K562 (cell line): Measurements from ENCODE around the gene FAM180B. TPM values are rescaled to one million over a fixed set of nuclear protein-coding genes. Genes with fewer than 3 reads are reported as not detected.
A peak's percentile ranks its signal among the peaks of the same experiment; 100 is the strongest.

Source experiments
- HDAC1 ChIP-seq, 2 experiments: fragments of 450-650 bp; IDR thresholded peaks; 2 replicates each; pipeline ENCODE4 v1.6.1; 2016 to 2017; ENCODE audit warnings: inconsistent platforms in 1 of 2, mild to moderate bottlenecking in 1 of 2, moderate library complexity in 1 of 2
- HDGF ChIP-seq: fragments of 450-650 bp; IDR thresholded peaks from 2 replicates; pipeline ENCODE4 v1.6.1; 2016
- U2AF1 ChIP-seq: fragments of 200-400 bp; formaldehyde crosslinking; optimal IDR thresholded peaks from 2 replicates; pipeline ENCODE3; 2017; ENCODE audit warnings: mild to moderate bottlenecking, low read depth, low read length, moderate library complexity
- XRCC4 ChIP-seq: IDR thresholded peaks from one replicate; pipeline ENCODE4 v1.6.1; 2011; ENCODE audit not compliant: insufficient read depth, insufficient read length; ENCODE audit errors: extremely low read depth
- ZFX ChIP-seq: sonication (generic); formaldehyde crosslinking; IDR thresholded peaks from 2 replicates; pipeline ENCODE4 v1.8.0; 2022; ENCODE audit warnings: mild to moderate bottlenecking, missing genetic modification reagents, moderate library complexity
- ZNF239 ChIP-seq: fragments of 250-450 bp; sonication (Bioruptor Pico); IDR thresholded peaks from 2 replicates; pipeline ENCODE4 v1.4.0; 2020; ENCODE audit warnings: mild to moderate bottlenecking
- ZNF263 ChIP-seq: sonication (generic); formaldehyde crosslinking; IDR thresholded peaks from 2 replicates; pipeline ENCODE4 v1.8.0; 2022; ENCODE audit warnings: mild to moderate bottlenecking, missing genetic modification reagents, borderline replicate concordance
- polyA plus RNA-seq, 8 experiments: library from polyadenylated mRNA; depleted of rRNA in 4 of 8; stranded (reverse) in 5 of 8; unstranded in 3 of 8; fragments of >200 nt; fragmentation: Nextera tagmentation in 2 of 8; fragmentation: Illumina TruSeq in 1 of 8; extraction: Ambion mirVana in 2 of 8; extraction: Trizol in 1 of 8; gene quantifications; 2 replicates each; pipeline versions ENCODE4 v1.2.1 to v1.2.3, GENCODE V29; 2011 to 2014; ENCODE audit warnings: inconsistent platforms in 1 of 8, missing spikeins in 1 of 8
- total RNA-seq, 7 experiments: library from RNA; depleted of rRNA in 6 of 7; stranded (reverse); fragments of >200 nt in 6 of 7; fragmentation: Illumina TruSeq in 2 of 7; extraction: Trizol in 2 of 7; gene quantifications; 2 replicates each; pipeline versions ENCODE4 v1.2.1 to v1.2.3, GENCODE V29; 2011 to 2021; ENCODE audit warnings: low replicate concordance in 1 of 7
- TF ChIP-seq, protein P1 (sequence below): fragments of 250-450 bp; sonication (Bioruptor Pico); IDR thresholded peaks from 2 replicates; pipeline ENCODE4 v1.4.0; 2020; ENCODE audit warnings: mild to moderate bottlenecking, moderate library complexity
- TF ChIP-seq, protein P2 (sequence below), 2 experiments: fragments of 450-650 bp; formaldehyde crosslinking in 1 of 2; IDR thresholded peaks; 2 replicates each; pipeline versions ENCODE4 v1.4.0 to v1.6.1; 2014 to 2020; ENCODE audit warnings: mild to moderate bottlenecking in 2 of 2, borderline replicate concordance in 1 of 2, low read depth in 1 of 2
- TF ChIP-seq, protein P3 (sequence below), 2 experiments: fragments of 200-800 bp in 1 of 2; sonication (Bioruptor generic) in 1 of 2; sonication (generic) in 1 of 2; formaldehyde crosslinking in 1 of 2; IDR thresholded peaks in 1 of 2; conservative IDR thresholded peaks in 1 of 2; 2 replicates each; pipeline versions ENCODE4 v1.5.0 to v1.6.1; 2016 to 2020; ENCODE audit warnings: missing compliant biosample characterization in 1 of 2, missing genetic modification characterization in 1 of 2, missing genetic modification reagents in 1 of 2

FAM180B gene
- total and polyA plus RNA-seq, 9 of the 15 experiments (the other 6 are each of a cell fraction or from before 2014, with no cell fraction given) = 0.05 to 0.14 TPM; not detected in 7

DNA sequence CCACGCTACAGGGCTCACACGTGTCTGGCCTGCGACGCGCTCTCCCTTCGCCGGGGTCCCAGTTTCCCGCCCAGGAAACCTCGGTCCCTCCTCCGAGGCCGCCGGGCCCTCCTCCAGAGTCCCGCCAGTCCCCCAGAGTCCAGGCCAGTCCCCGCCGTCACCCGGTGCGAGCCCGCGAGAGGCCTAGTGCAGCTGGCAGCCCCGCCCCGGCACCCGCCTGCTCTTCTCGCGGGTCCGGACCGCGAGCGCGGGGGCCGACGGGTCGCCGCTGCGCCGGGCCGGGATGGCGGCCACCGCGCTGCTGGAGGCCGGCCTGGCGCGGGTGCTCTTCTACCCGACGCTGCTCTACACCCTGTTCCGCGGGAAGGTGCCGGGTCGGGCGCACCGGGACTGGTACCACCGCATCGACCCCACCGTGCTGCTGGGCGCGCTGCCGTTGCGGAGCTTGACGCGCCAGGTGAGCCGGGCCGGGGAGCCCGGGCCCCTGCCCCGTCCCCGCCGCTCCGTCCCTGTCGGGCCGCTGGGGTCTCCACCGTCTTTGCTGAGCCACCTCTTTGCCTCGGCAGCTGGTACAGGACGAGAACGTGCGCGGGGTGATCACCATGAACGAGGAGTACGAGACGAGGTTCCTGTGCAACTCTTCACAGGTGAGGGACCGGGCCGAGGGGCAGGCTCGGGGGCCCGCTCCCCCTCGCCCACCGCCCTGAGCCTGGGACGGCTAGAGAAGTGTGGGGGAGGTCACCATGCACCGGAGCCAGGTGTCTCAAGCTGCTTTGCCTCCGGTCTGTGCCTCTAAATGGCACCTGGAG lies 20.9 kb upstream of the FAM180B start, which contains the start of gene PTPMT1 (continued):
- TF ChIP-seq, protein P1, sequence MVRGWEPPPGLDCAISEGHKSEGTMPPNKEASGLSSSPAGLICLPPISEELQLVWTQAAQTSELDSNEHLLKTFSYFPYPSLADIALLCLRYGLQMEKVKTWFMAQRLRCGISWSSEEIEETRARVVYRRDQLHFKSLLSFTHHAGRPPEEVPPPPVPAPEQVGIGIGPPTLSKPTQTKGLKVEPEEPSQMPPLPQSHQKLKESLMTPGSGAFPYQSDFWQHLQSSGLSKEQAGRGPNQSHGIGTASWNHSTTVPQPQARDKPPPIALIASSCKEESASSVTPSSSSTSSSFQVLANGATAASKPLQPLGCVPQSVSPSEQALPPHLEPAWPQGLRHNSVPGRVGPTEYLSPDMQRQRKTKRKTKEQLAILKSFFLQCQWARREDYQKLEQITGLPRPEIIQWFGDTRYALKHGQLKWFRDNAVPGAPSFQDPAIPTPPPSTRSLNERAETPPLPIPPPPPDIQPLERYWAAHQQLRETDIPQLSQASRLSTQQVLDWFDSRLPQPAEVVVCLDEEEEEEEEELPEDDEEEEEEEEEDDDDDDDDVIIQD (CRISPR knock-in tag) = peak; percentile 34; the same call in 1 of the 2 replicates
- TF ChIP-seq ZNF263 (CRISPR knock-in tag) (no peak), HDGF (no peak), ZNF239 (CRISPR knock-in tag) (no peak), XRCC4 (no peak), ZFX (peak; percentile 99), HDAC1 (IDR thresholded peaks at IDR 0.05) (no peak; a peak in 2 of 4 replicates), U2AF1 (peak; percentile 66)
- TF ChIP-seq, protein P2, sequence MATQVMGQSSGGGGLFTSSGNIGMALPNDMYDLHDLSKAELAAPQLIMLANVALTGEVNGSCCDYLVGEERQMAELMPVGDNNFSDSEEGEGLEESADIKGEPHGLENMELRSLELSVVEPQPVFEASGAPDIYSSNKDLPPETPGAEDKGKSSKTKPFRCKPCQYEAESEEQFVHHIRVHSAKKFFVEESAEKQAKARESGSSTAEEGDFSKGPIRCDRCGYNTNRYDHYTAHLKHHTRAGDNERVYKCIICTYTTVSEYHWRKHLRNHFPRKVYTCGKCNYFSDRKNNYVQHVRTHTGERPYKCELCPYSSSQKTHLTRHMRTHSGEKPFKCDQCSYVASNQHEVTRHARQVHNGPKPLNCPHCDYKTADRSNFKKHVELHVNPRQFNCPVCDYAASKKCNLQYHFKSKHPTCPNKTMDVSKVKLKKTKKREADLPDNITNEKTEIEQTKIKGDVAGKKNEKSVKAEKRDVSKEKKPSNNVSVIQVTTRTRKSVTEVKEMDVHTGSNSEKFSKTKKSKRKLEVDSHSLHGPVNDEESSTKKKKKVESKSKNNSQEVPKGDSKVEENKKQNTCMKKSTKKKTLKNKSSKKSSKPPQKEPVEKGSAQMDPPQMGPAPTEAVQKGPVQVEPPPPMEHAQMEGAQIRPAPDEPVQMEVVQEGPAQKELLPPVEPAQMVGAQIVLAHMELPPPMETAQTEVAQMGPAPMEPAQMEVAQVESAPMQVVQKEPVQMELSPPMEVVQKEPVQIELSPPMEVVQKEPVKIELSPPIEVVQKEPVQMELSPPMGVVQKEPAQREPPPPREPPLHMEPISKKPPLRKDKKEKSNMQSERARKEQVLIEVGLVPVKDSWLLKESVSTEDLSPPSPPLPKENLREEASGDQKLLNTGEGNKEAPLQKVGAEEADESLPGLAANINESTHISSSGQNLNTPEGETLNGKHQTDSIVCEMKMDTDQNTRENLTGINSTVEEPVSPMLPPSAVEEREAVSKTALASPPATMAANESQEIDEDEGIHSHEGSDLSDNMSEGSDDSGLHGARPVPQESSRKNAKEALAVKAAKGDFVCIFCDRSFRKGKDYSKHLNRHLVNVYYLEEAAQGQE (IDR thresholded peaks at IDR 0.05; ENCODE audit: borderline replicate concordance) = no peak
- TF ChIP-seq, protein P2 (CRISPR knock-in tag; IDR thresholded peaks at IDR 0.05; ENCODE audit: low read depth) = 0 out of 2 replicates have a peak, but pooled peaks have one; percentile 56
- TF ChIP-seq, protein P3, sequence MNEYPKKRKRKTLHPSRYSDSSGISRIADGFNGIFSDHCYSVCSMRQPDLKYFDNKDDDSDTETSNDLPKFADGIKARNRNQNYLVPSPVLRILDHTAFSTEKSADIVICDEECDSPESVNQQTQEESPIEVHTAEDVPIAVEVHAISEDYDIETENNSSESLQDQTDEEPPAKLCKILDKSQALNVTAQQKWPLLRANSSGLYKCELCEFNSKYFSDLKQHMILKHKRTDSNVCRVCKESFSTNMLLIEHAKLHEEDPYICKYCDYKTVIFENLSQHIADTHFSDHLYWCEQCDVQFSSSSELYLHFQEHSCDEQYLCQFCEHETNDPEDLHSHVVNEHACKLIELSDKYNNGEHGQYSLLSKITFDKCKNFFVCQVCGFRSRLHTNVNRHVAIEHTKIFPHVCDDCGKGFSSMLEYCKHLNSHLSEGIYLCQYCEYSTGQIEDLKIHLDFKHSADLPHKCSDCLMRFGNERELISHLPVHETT (CRISPR knock-in tag; conservative IDR thresholded peaks at IDR 0.05 in 1 of 2, IDR thresholded peaks at IDR 0.05 in 1 of 2) = peak; percentile 47 to 74; a peak in 2 of 4 replicates
